KMS-11 (cell line): ENCODE measurements around the gene GRM2.

Experiments
- H2AFZ ChIP-seq: fragments of 200-600 bp; sonication (generic); 2 replicates; pipeline ENCODE4 v1.6.1; 2016; ENCODE audit warnings: antibody characterized with exemption, mixed run types, low read depth
- H3K27ac ChIP-seq: fragments of 200-600 bp; sonication (generic); 2 replicates; pipeline ENCODE4 v1.6.1; 2016; ENCODE audit warnings: mild to moderate bottlenecking, mixed run types
- H3K27me3 ChIP-seq: fragments of 200-600 bp; sonication (generic); 2 replicates; pipeline ENCODE4 v1.6.1; 2017; ENCODE audit warnings: mild to moderate bottlenecking, low read depth, mixed run types, moderate library complexity; ENCODE audit not compliant: insufficient read depth
- H3K36me3 ChIP-seq: fragments of 200-600 bp; sonication (generic); 2 replicates; pipeline ENCODE4 v1.6.1; 2017; ENCODE audit warnings: mild to moderate bottlenecking, mixed run types; ENCODE audit not compliant: insufficient read depth
- H3K4me1 ChIP-seq: fragments of 200-600 bp; sonication (generic); 2 replicates; pipeline ENCODE4 v1.6.1; 2016; ENCODE audit warnings: mild to moderate bottlenecking, low read depth, mixed run types; ENCODE audit not compliant: poor library complexity, severe bottlenecking
- H3K4me2 ChIP-seq: fragments of 200-600 bp; sonication (generic); 2 replicates; pipeline ENCODE4 v1.7.0; 2016; ENCODE audit warnings: mild to moderate bottlenecking, mixed run types
- H3K4me3 ChIP-seq: fragments of 200-600 bp; sonication (generic); IDR thresholded peaks from 2 replicates; pipeline ENCODE4 v1.6.1; 2017; ENCODE audit warnings: low read depth, low read length, mixed read lengths; ENCODE audit not compliant: insufficient read depth
- H3K79me2 ChIP-seq: fragments of 200-600 bp; sonication (generic); 2 replicates; pipeline ENCODE4 v1.6.1; 2016; ENCODE audit warnings: low read depth, mixed run types; ENCODE audit not compliant: insufficient read depth
- H3K9ac ChIP-seq: fragments of 200-600 bp; sonication (generic); 2 replicates; pipeline ENCODE4 v1.6.1; 2016; ENCODE audit warnings: mild to moderate bottlenecking, mixed run types
- H4K20me1 ChIP-seq: fragments of 200-600 bp; sonication (generic); 2 replicates; pipeline ENCODE4 v1.6.1; 2016; ENCODE audit warnings: mild to moderate bottlenecking, mixed run types; ENCODE audit not compliant: insufficient read depth
- CTCF ChIP-seq: fragments of 200-600 bp; sonication (generic); conservative IDR thresholded peaks from 2 replicates; pipeline ENCODE4 v1.6.1; 2017; ENCODE audit warnings: low read depth, mild to moderate bottlenecking, antibody characterized with exemption, low read length, moderate library complexity, mixed read lengths

Gene GRM2

GRCh38 chr3:51692980-51693395, 13.9 kb upstream of the GRM2 start:
- H3K36me3 ChIP-seq: no peaks in the 10 kb centered on the region
- no peaks in the 10 kb centered on the region for H4K20me1 ChIP-seq

GRCh38 chr3:51696954-51697353, 9.9 kb upstream of the GRM2 start:
- Histone ChIP-seq H3K4me1 (no peaks in the 10 kb centered on the region), H3K4me2 (no peak overlapping the region), H3K79me2 (no peaks in the 10 kb centered on the region), H3K9ac (no peak overlapping the region), H2AFZ (no peak overlapping the region), H3K36me3 (no peaks in the 10 kb centered on the region), H3K4me3 (no peak overlapping the region), H4K20me1 (no peaks in the 10 kb centered on the region), H3K27me3 (no peaks in the 10 kb centered on the region), H3K27ac (no peak overlapping the region)
- TF ChIP-seq CTCF: no peak

More at GRCh38 chr3:51692980-51693395, 13.9 kb upstream of the GRM2 start:
- no peaks in the 10 kb centered on the region for H3K27me3 ChIP-seq
- H3K79me2 ChIP-seq: no peaks in the 10 kb centered on the region
- no peak overlapping the region for H3K4me2 ChIP-seq
- no peak overlapping the region for H3K4me3 ChIP-seq
- no peak overlapping the region for H3K9ac ChIP-seq
- H3K4me1 ChIP-seq: no peaks in the 10 kb centered on the region
- H3K27ac ChIP-seq: no peak overlapping the region
- H2AFZ ChIP-seq: no peak overlapping the region
- no peak for TF ChIP-seq CTCF

GRCh38 chr3:51698209-51698608, 8.7 kb upstream of the GRM2 start:
- H3K79me2 ChIP-seq: no peaks in the 10 kb centered on the region
- H3K27ac ChIP-seq: no peak overlapping the region
- H3K27me3 ChIP-seq: no peaks in the 10 kb centered on the region
- no peak for TF ChIP-seq CTCF
- H3K4me1 ChIP-seq: no peaks in the 10 kb centered on the region
- no peaks in the 10 kb centered on the region for H3K36me3 ChIP-seq
- H2AFZ ChIP-seq: no peak overlapping the region
- H3K4me3 ChIP-seq: no peak overlapping the region
- no peaks in the 10 kb centered on the region for H4K20me1 ChIP-seq
- no peak overlapping the region for H3K9ac ChIP-seq
- H3K4me2 ChIP-seq: no peak overlapping the region

GRCh38 chr3:51700403-51700802, 6.5 kb upstream of the GRM2 start:
- Histone ChIP-seq H3K4me1 (no peaks in the 10 kb centered on the region), H3K4me3 (no peak overlapping the region), H3K79me2 (no peaks in the 10 kb centered on the region), H3K4me2 (no peak overlapping the region), H3K27ac (no peak overlapping the region), H2AFZ (no peak overlapping the region), H4K20me1 (no peaks in the 10 kb centered on the region), H3K36me3 (no peaks in the 10 kb centered on the region), H3K9ac (no peak overlapping the region), H3K27me3 (no peaks in the 10 kb centered on the region)
- TF ChIP-seq CTCF: no peak
